Activated CD4-positive, alpha-beta T cell treated with anti-CD3 and anti-CD28 coated beads for 36 hours (primary cell): Measurements from ENCODE around the gene NTRK3. TPM values are rescaled to one million over a fixed set of nuclear protein-coding genes. Genes with fewer than 3 reads are reported as not detected.

Experiments
- ATAC-seq: fragments of 200-7000 bp; cut with Tn5 transposase; one replicate; pipeline ENCODE4 v1.10.0; 2021; ENCODE audit warnings: mild to moderate bottlenecking, moderate library complexity
- CTCF ChIA-PET: fragments of 350-600 bp; sonication (Branson Sonifier 250); formaldehyde crosslinking; loops from one replicate; lab custom pipeline; 2021; ENCODE audit warnings: antibody characterized with exemption; lab: Charles Lee
- POLR2A ChIA-PET: fragments of 350-600 bp; sonication (Branson Sonifier 250); formaldehyde crosslinking; loops from one replicate; lab custom pipeline; 2021; ENCODE audit warnings: antibody characterized with exemption, inconsistent platforms; lab: Charles Lee
- DNase-seq: peaks from one replicate; pipeline ENCODE4 v3.0.0-alpha.2; 2020
- H3K27ac Mint-ChIP-seq: one replicate; pipeline ENCODE4 v1.8.0; 2021; ENCODE audit warnings: mixed read lengths
- H3K27me3 Mint-ChIP-seq: one replicate; pipeline ENCODE4 v1.8.0; 2021; ENCODE audit warnings: mixed read lengths
- H3K36me3 Mint-ChIP-seq: one replicate; pipeline ENCODE4 v1.8.0; 2021; ENCODE audit warnings: low read depth, mixed read lengths
- H3K4me1 Mint-ChIP-seq: one replicate; pipeline ENCODE4 v1.8.0; 2021; ENCODE audit warnings: mixed read lengths
- H3K4me3 Mint-ChIP-seq: one replicate; pipeline ENCODE4 v1.8.0; 2021; ENCODE audit warnings: mild to moderate bottlenecking, moderate library complexity, mixed read lengths
- H3K9me3 Mint-ChIP-seq: one replicate; pipeline ENCODE4 v1.8.0; 2021; ENCODE audit warnings: low read depth, mixed read lengths
- intact Hi-C, 2 experiments: fragments of 100-400 bp; cut with DNase I in 1 of 2; cut with micrococcal nuclease in 1 of 2; formaldehyde crosslinking; loops; one replicate each; pipeline versions ENCODE4 v1.14.2 to v1.15.1; 2022 to 2024; cut with DNase I, micrococcal nuclease
- total RNA-seq, 2 experiments: library from RNA; stranded (reverse); gene quantifications; one replicate each; pipeline ENCODE4 v1.2.3, GENCODE V29; 2021

Gene NTRK3
- total RNA-seq, 2 experiments from 2014 or later, result 0.78 to 0.88 TPM

DNA sequence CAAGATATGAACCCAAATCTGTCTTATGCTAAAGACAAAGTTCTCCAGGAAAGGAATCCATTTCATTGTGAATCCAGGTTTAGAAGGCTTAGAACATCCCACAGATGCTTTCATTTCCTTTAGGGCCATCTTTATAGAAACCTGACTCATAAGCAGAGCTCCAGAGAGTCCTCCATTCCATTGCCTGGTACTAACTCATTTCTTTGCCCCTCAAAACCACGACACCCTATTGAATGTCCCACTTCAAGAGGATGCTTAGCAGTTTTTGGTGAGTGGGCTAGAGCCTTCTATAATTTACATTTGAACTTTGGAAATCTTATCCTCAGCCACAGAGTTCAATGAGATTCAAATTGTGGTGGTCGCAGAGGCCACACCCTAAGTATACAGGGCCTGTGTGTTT, 325.0 kb downstream of the NTRK3 start:
- Mint-ChIP-seq H3K27me3 (peaks cover 4% of the 10 kb centered on the region), H3K4me1 (no peaks in the 10 kb centered on the region), H3K36me3 (no peaks in the 10 kb centered on the region), H3K4me3 (no peak overlapping the region), H3K27ac (no peak overlapping the region), H3K9me3 (no peaks in the 10 kb centered on the region)
- intact Hi-C loops, result no loop called here
- ChIA-PET POLR2A (no interaction called here), CTCF (interaction anchor here (0.6 kb wide), 1 partner anchor 11 kb away, joined by 3 read pairs; no protein-coding TSS in a partner anchor)
- no peak for ATAC-seq
- no peak for DNase-seq

DNA sequence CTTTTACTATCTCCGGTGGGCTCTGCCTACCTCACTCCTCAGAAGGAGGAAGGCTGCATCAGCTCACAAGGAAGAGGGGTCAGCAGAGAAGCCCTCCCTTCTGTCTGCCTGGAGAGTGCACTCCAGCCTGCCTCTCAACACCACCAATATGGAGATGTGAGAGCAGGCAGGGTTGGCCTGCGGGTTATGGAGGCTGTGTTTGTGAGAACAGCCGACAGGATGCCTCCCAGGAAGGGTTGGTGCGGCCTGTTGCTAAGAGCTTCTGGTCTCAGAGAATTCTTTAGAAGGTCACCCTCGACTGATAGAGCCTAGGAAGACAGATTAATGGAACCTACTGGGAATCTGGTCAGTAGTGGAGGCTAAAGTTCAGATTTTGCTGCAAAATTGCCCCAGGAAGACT, 326.1 kb downstream of the NTRK3 start:
- H3K27me3 Mint-ChIP-seq, result peaks cover 4% of the 10 kb centered on the region
- ChIA-PET POLR2A (no interaction called here), CTCF (no interaction called here)
- H3K27ac Mint-ChIP-seq, result no peak overlapping the region
- no peak for ATAC-seq
- H3K9me3 Mint-ChIP-seq, result no peaks in the 10 kb centered on the region
- H3K4me1 Mint-ChIP-seq, result no peaks in the 10 kb centered on the region
- intact Hi-C loops, result no loop called here
- no peak for DNase-seq
- H3K4me3 Mint-ChIP-seq, result no peak overlapping the region
- no peaks in the 10 kb centered on the region for H3K36me3 Mint-ChIP-seq

DNA sequence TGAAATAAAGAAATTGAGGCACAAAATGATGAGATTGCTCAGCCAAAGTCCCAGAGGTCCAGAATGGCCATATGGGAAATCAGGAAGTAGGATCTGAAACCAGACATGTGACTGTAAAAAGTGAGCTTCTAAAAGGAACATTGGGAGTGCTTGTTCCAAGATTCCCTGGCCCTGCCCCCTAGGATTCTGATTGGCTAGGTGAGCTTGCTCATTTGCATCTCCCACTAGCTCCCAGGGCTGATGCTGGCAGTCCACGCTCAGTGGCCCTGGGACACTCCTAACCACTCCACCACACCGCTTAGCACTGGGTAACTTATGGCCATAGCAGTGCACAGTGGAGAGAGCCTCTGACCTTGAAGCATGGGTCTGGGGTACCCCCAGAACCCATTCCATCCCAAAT, 326.7 kb downstream of the NTRK3 start:
- DNase-seq (no peak), ATAC-seq (no peak)
- Mint-ChIP-seq H3K9me3 (no peaks in the 10 kb centered on the region), H3K4me1 (no peaks in the 10 kb centered on the region), H3K4me3 (no peak overlapping the region), H3K36me3 (no peaks in the 10 kb centered on the region), H3K27me3 (peaks cover 3% of the 10 kb centered on the region), H3K27ac (no peak overlapping the region)
- CTCF ChIA-PET, result no interaction called here
- POLR2A ChIA-PET, result no interaction called here
- intact Hi-C loops, result no loop called here

DNA sequence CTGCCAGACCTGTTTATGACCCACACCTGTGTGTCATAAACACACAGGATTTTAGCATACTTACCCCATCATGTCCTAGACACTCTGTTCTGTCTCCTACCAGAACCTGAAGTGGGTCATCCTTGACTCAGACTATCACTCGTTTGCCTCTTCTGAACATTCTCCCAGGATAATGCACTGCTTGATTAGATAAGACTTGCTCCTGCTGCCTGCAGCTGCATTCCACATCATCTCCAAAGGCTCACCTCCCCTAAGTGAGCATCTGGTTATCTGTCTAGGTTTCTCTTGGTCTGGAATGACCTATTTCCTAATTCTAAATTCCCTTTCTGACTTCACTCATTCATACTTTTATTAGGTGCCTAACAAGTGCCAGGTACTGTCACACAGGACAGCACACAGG, 332.1 kb downstream of the NTRK3 start:
- ChIA-PET CTCF (no interaction called here), POLR2A (no interaction called here)
- ATAC-seq (no peak), DNase-seq (no peak)
- intact Hi-C loops, result no loop called here
- Mint-ChIP-seq H3K36me3 (no peaks in the 10 kb centered on the region), H3K4me1 (no peaks in the 10 kb centered on the region), H3K27me3 (peaks cover 2% of the 10 kb centered on the region), H3K27ac (no peak overlapping the region), H3K9me3 (no peaks in the 10 kb centered on the region), H3K4me3 (no peak overlapping the region)

DNA sequence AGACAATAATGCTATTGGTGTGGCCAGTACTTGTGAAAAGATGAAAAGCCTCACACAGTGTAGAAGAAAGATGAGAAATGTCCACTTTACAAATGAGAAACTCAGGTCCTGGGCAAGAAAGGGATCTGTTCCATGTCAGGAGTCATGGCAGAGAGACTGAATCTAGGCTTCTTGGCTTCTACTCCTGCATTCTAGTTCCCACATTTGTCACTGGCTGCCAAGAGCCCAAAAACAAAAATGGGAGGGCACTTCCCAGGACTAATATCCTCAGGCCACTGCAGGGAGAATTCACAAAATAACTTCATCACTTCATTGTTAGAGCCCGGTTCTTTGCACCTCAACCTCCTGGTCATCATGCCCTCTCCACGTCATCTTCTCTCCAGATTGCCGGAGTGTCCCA, 337.5 kb downstream of the NTRK3 start:
- Mint-ChIP-seq H3K36me3 (no peaks in the 10 kb centered on the region), H3K4me1 (no peaks in the 10 kb centered on the region), H3K27me3 (peaks cover 5% of the 10 kb centered on the region), H3K4me3 (no peak overlapping the region), H3K27ac (no peak overlapping the region), H3K9me3 (no peaks in the 10 kb centered on the region)
- ATAC-seq (no peak), DNase-seq (no peak)
- ChIA-PET CTCF (no interaction called here), POLR2A (no interaction called here)
- intact Hi-C loops, result no loop called here

DNA sequence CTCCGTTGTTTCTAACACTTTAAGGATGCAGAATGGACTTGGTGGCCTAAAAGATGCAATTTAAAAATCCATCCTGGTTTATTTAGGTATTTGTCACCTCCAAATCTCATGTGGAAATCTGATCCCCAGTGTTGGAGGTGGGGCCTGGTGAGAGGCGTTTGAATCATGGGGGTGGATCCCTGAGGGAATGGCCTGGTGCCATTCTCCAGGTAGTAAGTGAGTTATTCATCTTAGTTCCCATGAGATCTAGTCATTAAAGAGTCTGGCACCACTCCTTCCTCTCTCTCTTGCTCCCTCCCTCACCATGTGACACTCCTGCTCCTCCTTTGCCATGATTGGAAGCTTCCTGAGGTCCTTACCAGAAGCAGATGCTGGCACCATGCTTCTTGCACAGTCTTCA, 339.1 kb downstream of the NTRK3 start:
- no peak overlapping the region for H3K4me3 Mint-ChIP-seq
- intact Hi-C loops, result no loop called here
- DNase-seq (no peak), ATAC-seq (no peak)
- no peak overlapping the region for H3K27ac Mint-ChIP-seq
- ChIA-PET CTCF (no interaction called here), POLR2A (no interaction called here)
- no peaks in the 10 kb centered on the region for H3K36me3 Mint-ChIP-seq
- peaks cover 5% of the 10 kb centered on the region for H3K27me3 Mint-ChIP-seq
- H3K4me1 Mint-ChIP-seq, result no peaks in the 10 kb centered on the region
- no peaks in the 10 kb centered on the region for H3K9me3 Mint-ChIP-seq

DNA sequence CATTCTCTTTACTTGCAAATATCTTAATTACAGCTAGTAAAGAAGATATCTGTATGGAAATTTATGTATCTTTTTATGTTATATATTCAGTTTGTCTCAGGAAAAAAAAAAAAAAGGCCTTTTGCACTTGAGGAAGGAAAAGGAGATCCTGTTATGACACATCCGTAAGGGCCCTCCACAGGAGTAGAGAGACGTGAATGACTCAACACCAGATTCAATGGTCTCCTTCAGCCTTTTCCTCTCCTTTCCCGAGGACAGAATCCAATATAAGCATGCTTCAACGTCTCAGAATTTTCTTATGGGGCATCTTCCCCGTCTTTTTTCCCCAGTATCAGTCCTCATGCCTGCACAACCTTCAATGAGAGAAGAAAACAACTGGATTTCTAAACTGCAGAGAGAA, 340.3 kb downstream of the NTRK3 start:
- intact Hi-C loops, result no loop called here
- H3K4me1 Mint-ChIP-seq, result no peaks in the 10 kb centered on the region
- H3K9me3 Mint-ChIP-seq, result no peaks in the 10 kb centered on the region
- H3K27me3 Mint-ChIP-seq, result peaks cover 8% of the 10 kb centered on the region
- no peak overlapping the region for H3K4me3 Mint-ChIP-seq
- no peak overlapping the region for H3K27ac Mint-ChIP-seq
- ChIA-PET POLR2A (no interaction called here), CTCF (interaction anchor here (0.7 kb wide), 1 partner anchor 1321 kb away, joined by 3 read pairs; no protein-coding TSS in a partner anchor)
- no peak for DNase-seq
- no peaks in the 10 kb centered on the region for H3K36me3 Mint-ChIP-seq
- no peak for ATAC-seq

DNA sequence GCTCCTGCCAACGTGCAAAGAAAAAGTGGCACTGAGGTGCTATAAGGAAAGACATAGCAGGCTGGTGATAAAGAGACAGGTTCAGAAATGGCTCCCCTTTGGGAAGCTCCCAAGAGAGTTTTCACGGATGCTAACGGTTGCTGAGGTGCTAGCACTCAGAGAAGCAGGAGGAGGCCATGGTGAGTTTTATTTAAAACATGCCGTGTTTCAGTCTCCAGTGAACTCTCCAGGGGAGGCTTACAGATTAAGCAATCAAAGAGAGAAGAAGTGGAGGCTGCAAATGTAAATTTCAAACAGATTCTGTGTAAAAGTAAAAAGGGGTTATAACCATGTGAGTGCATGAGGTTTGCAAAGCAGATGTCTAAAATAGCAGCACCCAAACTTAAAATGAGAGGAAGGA, 346.2 kb downstream of the NTRK3 start:
- POLR2A ChIA-PET, result no interaction called here
- Mint-ChIP-seq H3K27me3 (peaks cover 11% of the 10 kb centered on the region), H3K9me3 (no peaks in the 10 kb centered on the region), H3K27ac (no peak overlapping the region), H3K4me1 (no peaks in the 10 kb centered on the region), H3K4me3 (no peak overlapping the region), H3K36me3 (no peaks in the 10 kb centered on the region)
- CTCF ChIA-PET, result no interaction called here
- DNase-seq (no peak), ATAC-seq (no peak)
- intact Hi-C loops, result no loop called here

DNA sequence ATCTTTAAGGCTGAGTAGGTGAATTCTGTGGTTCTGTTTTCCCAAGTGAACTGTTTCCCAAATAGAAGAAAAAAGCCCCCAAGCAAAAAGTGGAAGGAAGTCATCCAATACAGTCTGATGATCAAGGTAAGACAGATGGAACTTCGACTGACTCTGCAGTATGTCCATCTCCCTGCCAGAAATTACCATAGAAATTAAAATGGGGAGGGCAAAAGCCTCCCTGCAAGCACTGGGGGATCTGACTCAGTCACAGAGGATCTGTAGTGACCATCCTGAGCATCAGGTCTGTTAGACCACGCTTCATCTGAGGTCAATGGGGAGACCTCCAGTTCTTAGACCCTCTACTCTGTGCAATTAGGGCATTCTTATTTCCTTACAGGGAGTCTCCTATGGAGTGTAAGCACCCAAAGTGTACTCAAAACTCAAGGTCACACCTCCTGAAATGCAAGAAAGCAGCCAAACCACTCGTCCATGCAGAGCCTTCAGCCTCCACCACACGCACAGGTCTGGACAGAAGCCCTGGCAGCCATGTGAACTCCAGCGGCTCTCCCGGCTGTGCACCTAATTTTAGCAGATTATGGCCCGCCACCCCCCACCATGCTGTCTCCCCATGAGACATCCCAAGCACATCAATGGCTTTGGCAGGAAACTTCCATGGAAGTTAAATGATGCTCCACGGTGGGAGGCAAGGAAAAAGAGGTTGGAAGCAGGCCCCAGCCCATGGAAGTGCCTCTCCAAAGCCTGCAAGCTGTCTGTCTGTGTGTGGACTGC, 348.7 kb downstream of the NTRK3 start:
- Mint-ChIP-seq H3K27me3 (peaks cover 11% of the 10 kb centered on the region), H3K9me3 (no peaks in the 10 kb centered on the region), H3K27ac (no peak overlapping the region), H3K36me3 (no peaks in the 10 kb centered on the region), H3K4me3 (no peak overlapping the region), H3K4me1 (no peaks in the 10 kb centered on the region)
- DNase-seq (no peak), ATAC-seq (no peak)
- POLR2A ChIA-PET, result no interaction called here
- intact Hi-C loops, result no loop called here
- CTCF ChIA-PET, result no interaction called here

DNA sequence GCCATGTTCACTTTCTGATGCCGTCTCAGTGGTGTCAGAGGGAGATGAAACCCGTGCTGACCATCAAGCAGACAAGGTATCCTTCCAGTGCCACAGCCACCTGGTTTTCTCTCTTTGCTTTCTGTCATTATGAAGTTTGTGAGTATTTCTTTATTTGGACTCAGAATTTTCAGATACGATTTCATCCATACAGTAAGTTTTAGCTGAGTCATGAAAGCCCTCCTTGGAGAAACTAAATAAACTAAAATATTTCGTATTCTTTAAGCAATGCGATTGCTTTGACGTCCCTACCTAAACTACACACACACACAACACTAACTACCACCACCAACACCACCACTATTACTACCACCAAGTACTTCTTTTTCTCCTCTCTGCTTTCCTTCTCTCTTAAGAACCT, 350.1 kb downstream of the NTRK3 start:
- peaks cover 7% of the 10 kb centered on the region for H3K27me3 Mint-ChIP-seq
- CTCF ChIA-PET, result no interaction called here
- H3K27ac Mint-ChIP-seq, result no peak overlapping the region
- no peaks in the 10 kb centered on the region for H3K9me3 Mint-ChIP-seq
- ATAC-seq (no peak), DNase-seq (no peak)
- H3K4me3 Mint-ChIP-seq, result no peak overlapping the region
- no peaks in the 10 kb centered on the region for H3K36me3 Mint-ChIP-seq
- POLR2A ChIA-PET, result no interaction called here
- intact Hi-C loops, result no loop called here
- no peaks in the 10 kb centered on the region for H3K4me1 Mint-ChIP-seq

DNA sequence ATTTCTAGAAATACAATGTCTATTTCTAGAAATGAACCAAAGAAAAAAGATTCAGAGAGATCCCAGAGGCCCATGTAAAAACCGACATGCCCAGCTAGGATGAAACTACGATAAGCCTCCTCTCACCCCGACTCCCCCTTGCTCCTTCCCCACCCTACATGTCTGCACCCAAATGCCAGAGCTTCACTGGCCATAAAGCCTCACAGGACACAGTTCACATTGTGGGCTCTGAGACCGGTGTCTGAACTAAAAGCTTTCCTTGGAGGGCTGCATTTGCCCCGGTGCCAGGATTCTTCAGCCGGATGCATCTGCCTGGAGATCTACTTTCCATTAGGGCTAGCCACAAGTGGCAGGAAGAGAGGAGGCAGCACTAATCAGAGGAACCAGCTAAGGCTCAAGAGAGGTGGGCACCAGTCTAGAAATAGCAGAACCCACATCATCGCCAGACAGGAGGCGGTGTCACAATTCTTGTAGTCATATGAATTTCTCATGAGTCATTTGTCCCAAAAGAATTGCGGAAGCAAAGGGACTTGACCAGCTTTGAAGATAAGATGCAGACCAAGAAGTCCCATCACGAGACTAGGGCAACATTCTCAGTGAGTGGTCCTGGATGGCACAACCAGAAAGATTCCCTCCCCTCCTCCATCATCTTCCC, 353.6 kb downstream of the NTRK3 start:
- CTCF ChIA-PET, result no interaction called here
- DNase-seq, result no peak
- POLR2A ChIA-PET, result no interaction called here
- H3K4me3 Mint-ChIP-seq, result no peak overlapping the region
- no peaks in the 10 kb centered on the region for H3K9me3 Mint-ChIP-seq
- H3K36me3 Mint-ChIP-seq, result no peaks in the 10 kb centered on the region
- H3K27me3 Mint-ChIP-seq, result peaks cover 7% of the 10 kb centered on the region
- ATAC-seq, result no peak
- no peaks in the 10 kb centered on the region for H3K4me1 Mint-ChIP-seq
- H3K27ac Mint-ChIP-seq, result no peak overlapping the region
- intact Hi-C loops, result no loop called here

DNA sequence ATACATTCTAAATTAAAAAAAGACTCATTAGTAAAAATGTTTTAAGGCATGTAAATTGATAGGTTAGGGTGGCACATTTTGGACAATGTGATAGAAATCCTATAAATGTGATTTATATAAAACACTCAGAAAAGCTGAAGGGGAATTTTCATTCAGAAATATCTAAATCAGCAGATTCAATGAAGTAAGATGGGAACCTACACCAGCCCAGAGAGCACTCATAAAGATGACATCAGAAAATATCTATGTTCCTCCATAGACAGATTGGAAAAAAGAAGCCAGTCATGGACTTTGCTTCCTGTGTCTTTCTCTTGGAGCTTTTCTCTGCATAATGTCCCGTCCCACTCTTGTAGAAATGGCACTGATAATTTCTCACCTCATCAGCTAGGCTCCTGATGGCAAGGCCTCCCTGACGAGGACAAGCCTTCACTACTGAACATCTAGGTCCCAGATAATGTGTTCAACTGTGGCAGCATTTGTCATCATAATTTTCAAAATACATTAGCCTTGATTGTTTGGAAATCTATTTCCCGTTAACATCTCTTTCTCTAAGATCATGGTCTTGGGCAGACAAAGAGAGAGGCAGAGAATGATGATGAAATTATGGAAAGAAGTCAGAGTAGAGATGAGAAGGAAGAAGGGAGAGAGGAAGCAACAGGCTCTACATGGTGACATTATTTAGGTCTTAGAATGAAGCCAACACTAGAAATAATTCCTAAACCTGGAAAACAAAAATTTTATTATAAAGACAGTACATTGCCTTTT, 354.4 kb downstream of the NTRK3 start:
- DNase-seq (no peak), ATAC-seq (no peak)
- intact Hi-C loops, result no loop called here
- no peaks in the 10 kb centered on the region for H3K9me3 Mint-ChIP-seq
- CTCF ChIA-PET, result no interaction called here
- H3K27me3 Mint-ChIP-seq, result peaks cover 7% of the 10 kb centered on the region
- no peaks in the 10 kb centered on the region for H3K4me1 Mint-ChIP-seq
- H3K36me3 Mint-ChIP-seq, result no peaks in the 10 kb centered on the region
- no peak overlapping the region for H3K4me3 Mint-ChIP-seq
- POLR2A ChIA-PET, result no interaction called here
- no peak overlapping the region for H3K27ac Mint-ChIP-seq
